GM10248 (cell line): ENCODE data around the gene PCMTD2.

ENCODE experiments used
- CTCF ChIA-PET: fragments of 300-600 bp; sonication (Branson Sonifier 250); formaldehyde crosslinking; extraction: SDS; loops from one replicate; lab custom pipeline; 2021; ENCODE audit warnings: antibody characterized with exemption; lab: Yijun Ruan, JAX
- POLR2A ChIA-PET: fragments of 350-650 bp; sonication (Branson Sonifier 250); formaldehyde crosslinking; extraction: SDS; loops from one replicate; lab custom pipeline; 2020; ENCODE audit warnings: antibody characterized with exemption; lab: Yijun Ruan, JAX
- DNase-seq: peaks from one replicate; pipeline ENCODE4 v3.0.0; 2012; ENCODE audit errors: extremely low spot score
- CTCF ChIP-seq: IDR thresholded peaks from 2 replicates; pipeline ENCODE4 v1.5.1; 2012; ENCODE audit warnings: mild to moderate bottlenecking, low read depth; ENCODE audit errors: extremely low read depth, missing control alignments, control extremely low read depth

The PCMTD2 gene

DNA sequence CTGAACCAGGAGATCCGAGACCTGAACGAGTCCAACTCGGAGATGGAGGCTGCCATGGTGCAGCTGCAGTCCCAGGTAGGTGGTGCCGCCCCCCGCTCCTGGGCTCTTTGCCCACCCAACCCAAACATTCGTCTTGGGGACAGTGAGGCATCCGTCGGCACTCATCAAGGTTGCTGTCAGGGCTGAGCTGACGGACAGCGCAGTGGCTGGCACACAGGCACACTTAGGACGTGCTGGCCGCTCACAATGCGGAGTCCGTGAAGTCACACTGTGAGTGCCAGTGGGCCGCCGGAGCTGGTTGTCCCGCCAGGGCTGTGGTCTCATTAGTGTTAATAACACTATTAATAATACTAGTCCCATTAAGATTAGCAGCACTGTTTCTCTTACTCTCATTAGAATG is 18.2 kb upstream of the PCMTD2 start:
- ChIA-PET CTCF (interaction anchor here (1.0 to 1.3 kb wide), 4 partner anchors 13 to 49 kb away, joined by 3 to 5 read pairs (median 3); no protein-coding TSS in a partner anchor), POLR2A (no interaction called here)
- no peak for DNase-seq
- TF ChIP-seq CTCF = no peak

DNA sequence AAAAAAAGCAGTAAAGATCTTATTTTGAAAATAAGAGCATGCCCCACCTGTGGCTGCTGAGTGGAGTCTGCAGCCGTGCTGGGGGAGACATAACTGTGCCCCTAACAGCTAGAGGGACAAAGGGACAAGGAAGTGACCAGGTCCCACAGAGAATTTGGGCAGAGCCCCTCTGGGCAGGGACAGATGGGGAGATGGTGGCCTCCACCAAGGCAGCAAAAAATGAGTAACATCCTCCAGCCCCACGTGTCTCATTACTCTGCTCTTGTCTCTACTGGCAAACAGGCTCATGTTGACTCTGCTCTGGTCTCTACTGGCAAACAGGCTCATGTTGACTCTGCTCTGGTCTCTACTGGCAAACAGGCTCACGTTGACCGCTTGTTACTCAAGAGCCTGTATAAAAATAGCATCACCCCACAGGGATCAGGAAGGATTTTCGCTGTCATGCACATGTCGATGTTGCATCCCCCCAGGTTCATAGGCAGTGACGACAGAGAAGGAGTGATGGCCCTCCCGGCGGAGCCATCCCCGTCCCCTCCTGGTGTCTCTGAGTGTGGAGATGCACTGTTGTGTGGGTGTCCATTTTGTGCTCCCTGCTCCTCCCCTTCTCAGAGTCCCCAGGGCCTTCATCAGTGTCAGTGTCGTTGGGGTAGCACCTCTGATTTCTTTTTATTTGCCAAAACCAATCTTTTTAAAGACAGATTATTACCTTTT is 17.3 kb upstream of the PCMTD2 start:
- no peak for TF ChIP-seq CTCF
- ChIA-PET CTCF (interaction anchor here (1.0 kb wide), 1 partner anchor 14 kb away, joined by 3 read pairs; no protein-coding TSS in a partner anchor), POLR2A (no interaction called here)
- no peak for DNase-seq

DNA sequence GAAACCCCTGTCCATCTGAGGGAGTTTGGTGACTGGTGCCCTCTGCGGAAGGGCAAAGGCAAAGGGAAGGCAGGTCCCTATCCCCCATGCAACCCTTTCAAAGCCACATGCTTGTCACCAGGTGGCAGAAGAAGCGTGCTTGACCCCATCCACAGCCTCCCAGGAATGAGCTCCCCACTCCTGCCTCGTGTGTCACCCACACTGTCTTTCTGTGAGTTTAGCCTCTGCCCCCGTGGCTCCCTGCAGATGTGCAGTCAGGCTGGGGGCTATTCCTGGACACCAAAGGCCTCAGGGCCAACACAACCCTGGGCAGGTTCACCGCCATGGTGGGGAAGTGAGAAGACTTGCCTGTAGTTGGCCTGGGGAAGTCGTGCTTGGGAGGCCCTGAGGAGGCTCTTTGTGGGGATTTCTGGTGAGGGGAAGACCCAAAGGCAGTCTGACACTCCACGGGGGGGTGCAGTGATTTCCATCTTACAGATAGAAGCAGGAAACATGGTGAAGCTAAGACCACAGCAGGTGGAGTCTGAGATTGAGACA is 16.6 kb upstream of the PCMTD2 start:
- CTCF ChIA-PET = interaction anchor here (1.1 to 1.7 kb wide), 3 partner anchors 15 to 46 kb away, joined by 3 to 11 read pairs (median 4); partner anchors contain the start of gene PCMTD2
- peak; percentile 87 for DNase-seq
- TF ChIP-seq CTCF = no peak
- POLR2A ChIA-PET = no interaction called here

DNA sequence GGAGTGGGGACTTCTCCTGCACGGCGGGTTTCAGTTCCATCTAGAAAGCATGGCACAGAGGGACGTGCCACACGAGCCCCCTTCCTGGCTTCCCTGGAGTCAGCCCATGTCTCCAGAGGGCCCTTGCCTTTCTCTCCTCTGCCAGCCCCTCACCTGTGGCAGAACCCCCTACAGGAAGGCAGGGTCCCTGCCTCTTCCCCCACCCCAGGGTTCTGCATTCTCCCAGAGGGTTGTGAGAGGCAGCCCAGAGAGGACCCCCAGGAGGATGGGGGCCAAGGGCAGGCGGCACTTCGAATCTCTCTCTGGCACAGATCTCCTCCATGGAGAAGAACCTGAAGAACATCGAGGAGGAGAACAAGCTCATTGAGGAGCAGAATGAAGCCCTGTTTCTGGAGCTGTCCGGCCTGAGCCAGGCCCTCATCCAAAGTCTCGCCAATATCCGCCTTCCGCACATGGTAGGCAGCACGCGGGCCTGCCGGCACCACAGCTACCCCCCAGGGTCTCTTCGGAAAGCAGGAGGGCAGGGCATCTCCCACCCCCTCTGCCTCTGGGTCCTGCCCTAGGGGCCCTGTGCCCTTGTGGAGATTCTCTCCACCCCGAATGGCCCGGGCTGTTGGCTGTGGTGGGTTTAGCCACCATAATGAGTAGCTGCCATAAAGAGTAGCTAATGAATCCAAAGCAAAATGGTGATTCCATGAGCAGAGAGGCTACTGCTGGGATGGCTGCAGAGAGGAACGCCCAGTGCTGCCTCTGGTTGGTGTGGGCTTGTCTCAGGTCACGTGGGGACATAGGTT is 15.9 kb upstream of the PCMTD2 start:
- ChIA-PET CTCF (interaction anchor here (1.1 to 1.7 kb wide), 4 partner anchors 16 to 46 kb away, joined by 3 to 11 read pairs (median 4); partner anchors contain the start of gene PCMTD2), POLR2A (no interaction called here)
- DNase-seq = no peak
- TF ChIP-seq CTCF = no peak

GRCh38 chr20:64240243-64241015 is 15.1 kb upstream of the PCMTD2 start:
- ChIA-PET POLR2A (no interaction called here), CTCF (interaction anchor here (0.9 to 1.7 kb wide), 5 partner anchors 12 to 45 kb away, joined by 3 to 11 read pairs (median 4); partner anchors contain the start of gene PCMTD2)
- no peak for DNase-seq
- TF ChIP-seq CTCF = no peak
